Hematopoietic multipotent progenitor cell treated with erythropoietin and hydrocortisone succinate and interleukin-3 and kit ligand, for 8 days (in vitro differentiated cells): ENCODE measurements around the gene PYURF.

ENCODE experiments used
- DNase-seq: peaks from one replicate; pipeline ENCODE4 v3.0.0-alpha.2; 2015

PYURF gene

DNA sequence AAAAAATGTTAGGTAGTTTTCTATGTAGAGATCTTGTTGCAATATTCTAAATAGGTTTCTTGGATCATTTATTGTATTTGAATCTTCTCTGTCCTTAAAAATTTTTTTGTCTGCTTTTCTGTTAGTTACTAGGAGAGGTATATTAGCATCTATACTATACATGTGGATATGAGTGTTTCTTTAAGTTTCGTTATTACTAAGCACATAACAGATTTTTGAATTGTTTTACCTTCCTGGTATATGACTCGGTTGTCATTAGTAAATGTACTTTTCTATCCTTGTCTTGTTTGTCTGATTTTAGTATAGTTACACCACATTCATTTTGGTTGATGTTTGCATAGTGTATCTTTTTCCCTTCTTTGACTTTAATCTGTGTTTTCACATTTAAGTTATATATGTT is 20.2 kb downstream of the PYURF start:
- DNase-seq, result no peak

DNA sequence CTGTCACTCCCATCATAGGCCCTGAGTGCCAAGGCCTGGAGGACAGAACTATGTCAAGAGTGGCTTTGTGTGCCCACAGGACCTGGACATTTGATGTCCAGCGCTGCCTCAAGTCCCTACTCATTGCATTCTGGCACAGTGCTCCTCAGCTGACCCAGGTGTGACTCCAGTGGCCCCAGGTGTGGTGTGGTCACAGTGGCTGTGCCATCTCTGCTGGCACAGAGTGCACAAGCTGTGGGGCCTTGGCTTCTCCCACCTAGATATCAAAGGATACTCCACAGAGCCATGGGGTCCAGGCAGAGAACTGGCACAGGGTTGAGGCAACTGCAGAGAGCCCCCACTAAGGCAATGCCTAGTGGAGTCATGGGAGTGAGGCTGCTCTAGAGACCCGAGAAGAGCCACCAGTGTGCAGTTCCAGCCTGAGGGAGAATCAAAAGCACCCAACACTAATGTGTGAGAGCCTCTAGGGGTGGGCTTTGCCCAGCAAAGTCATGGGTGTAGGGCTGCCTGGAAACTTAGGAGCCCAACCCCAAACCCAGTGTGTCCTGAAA is 25.6 kb downstream of the PYURF start:
- DNase-seq, result no peak

GRCh38 chr4:88489100-88489761 is 34.3 kb downstream of the PYURF start:
- no peak for DNase-seq

DNA sequence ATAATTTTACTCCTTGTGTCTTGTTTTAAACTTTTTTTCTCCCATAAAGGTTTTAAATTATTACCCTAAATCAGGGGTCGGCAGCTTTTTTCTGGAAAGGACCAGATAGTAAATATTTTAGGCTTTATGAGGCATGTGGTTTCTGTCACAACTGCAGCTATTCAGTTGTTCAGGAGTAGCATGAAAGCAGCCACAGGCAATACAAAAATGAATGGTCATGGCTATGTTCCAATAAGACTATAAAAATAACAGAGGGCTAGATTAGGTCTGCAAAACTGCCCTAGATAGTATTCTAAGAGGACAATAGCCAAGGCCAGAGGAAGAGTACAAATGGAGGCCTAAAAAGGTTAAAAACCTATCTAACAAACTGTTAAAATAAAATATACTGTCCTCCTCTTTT is 42.0 kb downstream of the PYURF start:
- DNase-seq, result no peak

DNA sequence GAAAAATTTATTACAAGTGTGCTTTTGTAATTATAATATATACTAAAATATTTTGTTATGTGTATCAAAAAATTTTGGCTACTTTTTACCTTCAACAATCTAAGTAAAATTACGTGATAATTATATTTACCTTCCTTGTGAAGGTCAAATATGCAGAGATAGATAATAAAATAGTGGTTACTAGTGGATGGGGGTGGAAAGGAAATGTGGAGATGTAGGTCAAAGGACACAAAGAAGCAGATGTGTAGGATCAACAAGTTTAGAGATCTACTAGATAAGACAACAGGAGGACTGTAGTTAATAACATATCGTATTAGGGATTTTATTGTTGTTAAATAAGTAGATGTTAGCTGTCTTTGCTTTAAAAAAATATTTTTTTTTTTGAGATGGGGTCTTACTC is 45.3 kb downstream of the PYURF start:
- DNase-seq, result no peak

DNA sequence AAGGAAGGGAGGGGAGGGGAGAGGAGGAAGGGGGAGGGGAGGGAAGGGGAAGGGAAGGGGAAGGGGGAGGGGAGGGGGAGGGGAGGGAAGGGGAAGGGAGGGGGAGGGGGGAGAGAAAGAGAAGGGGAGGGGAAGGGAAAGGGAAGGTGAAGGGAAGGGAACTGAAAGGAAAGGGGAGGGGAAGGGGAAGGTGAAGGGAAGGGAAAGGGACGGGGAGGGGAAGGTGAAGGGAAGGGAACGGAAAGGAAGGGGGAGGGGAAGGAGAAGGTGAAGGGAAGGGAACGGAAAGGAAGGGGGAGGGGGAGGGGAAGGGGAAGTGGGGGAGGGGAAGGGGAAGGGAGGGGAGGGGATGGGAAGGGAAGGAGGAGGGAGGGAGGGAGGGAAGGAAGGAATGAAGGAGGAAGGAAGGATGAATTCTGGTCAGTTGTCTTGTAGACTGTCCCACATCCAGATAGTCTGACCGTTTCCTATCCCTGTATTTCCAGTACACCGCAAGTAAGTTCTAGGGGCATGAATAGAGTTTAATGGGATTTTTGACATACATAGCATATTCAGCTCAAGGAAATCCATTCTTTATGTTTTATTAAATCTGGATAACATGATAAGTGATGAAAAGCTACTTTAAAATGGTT is 46.2 kb downstream of the PYURF start:
- DNase-seq, result no peak
